ENCODE data around the gene KDR.

DNA sequence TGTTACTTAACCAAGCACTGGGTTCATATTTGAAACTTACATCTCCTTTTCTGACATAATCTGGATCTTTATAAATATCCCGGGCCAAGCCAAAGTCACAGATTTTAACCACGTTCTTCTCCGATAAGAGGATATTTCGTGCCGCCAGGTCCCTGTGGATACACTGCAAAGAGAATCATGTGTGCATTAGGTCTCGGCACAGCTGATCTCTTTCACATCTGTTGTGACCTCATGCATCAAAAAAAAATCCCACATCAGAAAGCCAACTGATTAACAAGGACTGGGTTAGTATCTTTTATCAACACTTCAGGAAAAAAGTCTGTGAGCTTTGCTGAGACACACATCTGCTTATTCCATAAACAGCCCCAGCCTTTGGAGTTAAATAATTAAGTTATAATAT is 35.5 kb downstream of the KDR start:
- TF ChIP-seq, protein P1, sequence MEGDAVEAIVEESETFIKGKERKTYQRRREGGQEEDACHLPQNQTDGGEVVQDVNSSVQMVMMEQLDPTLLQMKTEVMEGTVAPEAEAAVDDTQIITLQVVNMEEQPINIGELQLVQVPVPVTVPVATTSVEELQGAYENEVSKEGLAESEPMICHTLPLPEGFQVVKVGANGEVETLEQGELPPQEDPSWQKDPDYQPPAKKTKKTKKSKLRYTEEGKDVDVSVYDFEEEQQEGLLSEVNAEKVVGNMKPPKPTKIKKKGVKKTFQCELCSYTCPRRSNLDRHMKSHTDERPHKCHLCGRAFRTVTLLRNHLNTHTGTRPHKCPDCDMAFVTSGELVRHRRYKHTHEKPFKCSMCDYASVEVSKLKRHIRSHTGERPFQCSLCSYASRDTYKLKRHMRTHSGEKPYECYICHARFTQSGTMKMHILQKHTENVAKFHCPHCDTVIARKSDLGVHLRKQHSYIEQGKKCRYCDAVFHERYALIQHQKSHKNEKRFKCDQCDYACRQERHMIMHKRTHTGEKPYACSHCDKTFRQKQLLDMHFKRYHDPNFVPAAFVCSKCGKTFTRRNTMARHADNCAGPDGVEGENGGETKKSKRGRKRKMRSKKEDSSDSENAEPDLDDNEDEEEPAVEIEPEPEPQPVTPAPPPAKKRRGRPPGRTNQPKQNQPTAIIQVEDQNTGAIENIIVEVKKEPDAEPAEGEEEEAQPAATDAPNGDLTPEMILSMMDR (IDR thresholded peaks at IDR 0.05; ENCODE audit: borderline replicate concordance, extremely low read depth, low read length, poor library complexity, severe bottlenecking), result no peak
- no peak for TF ChIP-seq EZH2 (IDR thresholded peaks at IDR 0.05; ENCODE audit: borderline replicate concordance, low read depth, low read length, severe bottlenecking)

All from DND-41 (cell line).